GM21528 (cell line): Measurements from ENCODE around the gene ZDHHC6.
"Not testable (repeated sequence)": the region's sequence is repeated elsewhere in the genome, so short reads cannot be mapped to it uniquely, and the experiment has no call there.

Experiments used
- ATAC-seq: cut with Tn5 transposase; IDR thresholded peaks from one replicate; pipeline ENCODE4 v1.9.1; 2021; ENCODE audit warnings: mild to moderate bottlenecking, moderate library complexity; ENCODE audit not compliant: unreplicated experiment, low FRiP score

Gene ZDHHC6

GRCh38 chr10:112447620-112447928 is 860 bp upstream of the ZDHHC6 start:
- no peak for ATAC-seq

- peak; percentile 45 for ATAC-seq
These were observed 459 bp downstream of the ZDHHC6 start for GRCh38 chr10:112446055-112446854.

- no peak for ATAC-seq
These were observed 4.7 kb downstream of the ZDHHC6 start for GRCh38 chr10:112442063-112442462.

GRCh38 chr10:112441520-112441919 is 5.2 kb downstream of the ZDHHC6 start:
- no peak for ATAC-seq

- no peak for ATAC-seq
These were observed 8.4 kb downstream of the ZDHHC6 start for GRCh38 chr10:112438356-112438755.

GRCh38 chr10:112434988-112435619 is 11.6 kb downstream of the ZDHHC6 start:
- no peak for ATAC-seq

GRCh38 chr10:112433136-112433535 is 13.6 kb downstream of the ZDHHC6 start:
- no peak for ATAC-seq

GRCh38 chr10:112429654-112430230 is 17.0 kb downstream of the ZDHHC6 start:
- ATAC-seq = no peak

- no peak for ATAC-seq
These were observed 17.6 kb downstream of the ZDHHC6 start for GRCh38 chr10:112429147-112429546.

- ATAC-seq = no peak
These were observed 20.6 kb downstream of the ZDHHC6 start for GRCh38 chr10:112426111-112426510.

GRCh38 chr10:112424651-112425050 is 22.1 kb downstream of the ZDHHC6 start:
- no peak for ATAC-seq

GRCh38 chr10:112421731-112422130 is 25.0 kb downstream of the ZDHHC6 start:
- ATAC-seq = no peak

GRCh38 chr10:112412696-112413095 is 34.0 kb downstream of the ZDHHC6 start:
- ATAC-seq = no peak

GRCh38 chr10:112409755-112410154 is 37.0 kb downstream of the ZDHHC6 start:
- no peak for ATAC-seq

GRCh38 chr10:112409299-112409698 is 37.4 kb downstream of the ZDHHC6 start:
- ATAC-seq = no peak

- no peak for ATAC-seq
These were observed 39.0 kb downstream of the ZDHHC6 start for GRCh38 chr10:112407696-112408095.

- ATAC-seq = not testable (repeated sequence)
These were observed 39.9 kb downstream of the ZDHHC6 start for GRCh38 chr10:112406806-112407205.

- no peak for ATAC-seq
These were observed 42.1 kb downstream of the ZDHHC6 start for GRCh38 chr10:112404617-112405016.

- ATAC-seq = no peak
These were observed 43.8 kb downstream of the ZDHHC6 start for GRCh38 chr10:112402917-112403316.

- no peak for ATAC-seq
These were observed 49.1 kb downstream of the ZDHHC6 start for GRCh38 chr10:112397592-112397991.

- ATAC-seq = no peak
These were observed 50.7 kb downstream of the ZDHHC6 start for GRCh38 chr10:112395809-112396530.
